GM23338 (cell line): ENCODE results near the gene AFP. TPM values are rescaled to one million over a fixed set of nuclear protein-coding genes. Genes with fewer than 3 reads are reported as not detected.

ENCODE experiments used
- ATAC-seq: fragments of 200-7000 bp; cut with Tn5 transposase; 3 replicates; pipeline ENCODE4 v1.9.1; 2020
- DNase-seq: peaks from one replicate; pipeline ENCODE4 v3.0.0-alpha.2; 2015; ENCODE audit warnings: low spot score
- H2AFZ ChIP-seq: fragments of 200-600 bp; sonication (generic); 2 replicates; pipeline ENCODE4 v1.8.0; 2016; ENCODE audit warnings: antibody characterized with exemption, mild to moderate bottlenecking, moderate library complexity
- H3F3A ChIP-seq: fragments of 200-600 bp; sonication (generic); replicated peaks from 2 replicates; pipeline ENCODE4 v1.8.0; 2017; ENCODE audit warnings: antibody characterized with exemption, mixed run types, low read depth
- H3K27ac ChIP-seq: fragments of 200-600 bp; sonication (generic); 2 replicates; pipeline ENCODE4 v1.6.1; 2016; ENCODE audit warnings: low read depth
- H3K27me3 ChIP-seq: fragments of 200-600 bp; sonication (generic); 2 replicates; pipeline ENCODE4 v1.8.0; 2016; ENCODE audit warnings: mild to moderate bottlenecking, mixed run types, moderate library complexity; ENCODE audit not compliant: insufficient read depth
- H3K36me3 ChIP-seq: fragments of 200-600 bp; sonication (generic); 2 replicates; pipeline ENCODE4 v1.8.0; 2016; ENCODE audit warnings: mild to moderate bottlenecking; ENCODE audit not compliant: insufficient read depth
- H3K4me1 ChIP-seq: fragments of 200-600 bp; sonication (generic); 2 replicates; pipeline ENCODE4 v1.8.0; 2016; ENCODE audit warnings: mild to moderate bottlenecking, moderate library complexity; ENCODE audit not compliant: insufficient read depth
- H3K4me2 ChIP-seq: fragments of 200-600 bp; sonication (generic); 2 replicates; pipeline ENCODE4 v1.7.1; 2017; ENCODE audit warnings: mixed run types
- H3K4me3 ChIP-seq: fragments of 200-600 bp; sonication (generic); 2 replicates; pipeline ENCODE4 v1.6.1; 2016; ENCODE audit warnings: mixed run types
- H3K79me2 ChIP-seq: fragments of 200-600 bp; sonication (generic); replicated peaks from 2 replicates; pipeline ENCODE4 v1.8.0; 2017; ENCODE audit warnings: mild to moderate bottlenecking; ENCODE audit not compliant: insufficient read depth
- H3K9me2 ChIP-seq: fragments of 200-600 bp; sonication (generic); 2 replicates; pipeline ENCODE4 v1.8.0; 2017; ENCODE audit not compliant: insufficient read depth
- H4K20me1 ChIP-seq: fragments of 200-600 bp; sonication (generic); replicated peaks from 2 replicates; pipeline ENCODE4 v1.8.0; 2017; ENCODE audit warnings: mild to moderate bottlenecking; ENCODE audit not compliant: insufficient read depth
- H3K27ac Mint-ChIP-seq: 2 replicates; pipeline ENCODE4 v1.8.0; 2020; ENCODE audit warnings: inconsistent platforms, mild to moderate bottlenecking, moderate library complexity, mixed read lengths
- H3K27me3 Mint-ChIP-seq: 3 replicates; pipeline ENCODE4 v1.8.0; 2022; ENCODE audit warnings: low read depth, mild to moderate bottlenecking, moderate library complexity, mixed read lengths, inconsistent platforms; ENCODE audit not compliant: insufficient read depth, poor library complexity
- H3K36me3 Mint-ChIP-seq: 3 replicates; pipeline ENCODE4 v1.8.0; 2021; ENCODE audit warnings: low read depth, mild to moderate bottlenecking, inconsistent platforms, moderate library complexity, mixed read lengths
- H3K4me1 Mint-ChIP-seq: 3 replicates; pipeline ENCODE4 v1.8.0; 2020; ENCODE audit warnings: mild to moderate bottlenecking, inconsistent platforms, mixed read lengths
- H3K4me3 Mint-ChIP-seq: 3 replicates; pipeline ENCODE4 v1.8.0; 2021; ENCODE audit warnings: moderate library complexity, mild to moderate bottlenecking, inconsistent platforms, mixed read lengths
- H3K9me3 Mint-ChIP-seq: 3 replicates; pipeline ENCODE4 v1.8.0; 2020; ENCODE audit warnings: moderate library complexity, mild to moderate bottlenecking, inconsistent platforms, mixed read lengths
- CREB1 ChIP-seq: fragments of 250-450 bp; sonication (Bioruptor Pico); IDR thresholded peaks from 2 replicates; pipeline ENCODE4 v1.5.0; 2020; ENCODE audit warnings: low read depth, mild to moderate bottlenecking, moderate library complexity
- EZH2 ChIP-seq: fragments of 200-600 bp; sonication (generic); IDR thresholded peaks from one replicate; pipeline ENCODE4 v1.8.0; 2017; ENCODE audit warnings: antibody characterized with exemption, mild to moderate bottlenecking, low read depth; ENCODE audit not compliant: unreplicated experiment
- JUNB ChIP-seq: IDR thresholded peaks from one replicate; pipeline ENCODE4 v1.6.1; 2016; ENCODE audit warnings: antibody characterized with exemption; ENCODE audit not compliant: unreplicated experiment
- NANOG ChIP-seq: IDR thresholded peaks from 2 replicates; pipeline ENCODE4 v1.6.1; 2016; ENCODE audit warnings: antibody characterized with exemption, borderline replicate concordance
- POLR2AphosphoS5 ChIP-seq: IDR thresholded peaks from 2 replicates; pipeline ENCODE4 v1.6.1; 2016; ENCODE audit warnings: antibody characterized with exemption, low read depth
- STAT1 ChIP-seq: IDR thresholded peaks from one replicate; pipeline ENCODE4 v1.6.1; 2016; ENCODE audit warnings: antibody characterized with exemption; ENCODE audit not compliant: unreplicated experiment
- ZNF331 ChIP-seq: fragments of 250-450 bp; sonication (Bioruptor Pico); IDR thresholded peaks from 2 replicates; pipeline ENCODE4 v1.5.0; 2020; ENCODE audit warnings: low read depth, mild to moderate bottlenecking, moderate library complexity
- polyA plus RNA-seq: library from polyadenylated mRNA; unstranded; fragments of >200 nt; fragmentation: Nextera tagmentation; extraction: Ambion mirVana; gene quantifications from 2 replicates; pipeline ENCODE4 v1.2.1, GENCODE V29; 2016
- total RNA-seq: library from RNA; depleted of rRNA; stranded (reverse); fragments of >200 nt; shearing (Covaris generic); gene quantifications from 2 replicates; pipeline ENCODE4 v1.2.3, GENCODE V29; 2014
- TF ChIP-seq, protein P1 (sequence below), 2 experiments: fragments of 200-600 bp in 1 of 2; sonication (generic) in 1 of 2; conservative IDR thresholded peaks; 2 replicates each; pipeline versions ENCODE4 v1.5.1 to v1.6.1; 2016 to 2017; ENCODE audit warnings: antibody characterized with exemption in 2 of 2, low read depth in 2 of 2, mild to moderate bottlenecking in 2 of 2, moderate library complexity in 1 of 2
- TF ChIP-seq, protein P2 (sequence below): fragments of 250-450 bp; sonication (Bioruptor Pico); IDR thresholded peaks from 2 replicates; pipeline ENCODE4 v1.5.0; 2020; ENCODE audit warnings: mild to moderate bottlenecking, moderate library complexity
- TF ChIP-seq, protein P3 (sequence below): IDR thresholded peaks from 2 replicates; pipeline ENCODE4 v1.6.1; 2016; ENCODE audit warnings: antibody characterized with exemption
- TF ChIP-seq, protein P4 (sequence below): IDR thresholded peaks from one replicate; pipeline ENCODE4 v1.6.1; 2018; ENCODE audit warnings: antibody characterized with exemption; ENCODE audit not compliant: unreplicated experiment

AFP gene
- total and polyA plus RNA-seq, 2 experiments from 2014 or later: 4.0 to 17.3 TPM

DNA sequence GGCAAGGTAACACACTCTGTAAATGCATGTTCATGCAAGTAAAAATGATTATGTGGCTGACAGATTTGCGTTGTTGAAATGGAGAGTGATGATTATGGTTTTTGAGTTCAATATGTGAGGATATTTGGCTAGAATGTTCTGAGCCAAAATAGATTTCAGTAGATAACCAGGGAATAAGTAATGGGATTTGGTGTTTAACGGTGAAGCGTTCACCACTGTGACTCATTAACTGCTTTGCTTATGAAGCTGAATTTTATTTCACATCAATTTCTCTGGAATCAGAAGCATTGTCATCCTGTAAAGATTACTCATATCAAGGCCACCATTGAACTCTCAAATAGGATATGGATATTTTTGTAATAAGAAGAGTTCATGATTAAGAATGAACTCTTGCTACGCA lies 11.7 kb downstream of the AFP start:
- Mint-ChIP-seq H3K4me1 (peaks cover 44% of the 10 kb centered on the region), H3K9me3 (no peaks in the 10 kb centered on the region), H3K27ac (no peak overlapping the region), H3K27me3 (peaks cover 9% of the 10 kb centered on the region), H3K36me3 (no peaks in the 10 kb centered on the region), H3K4me3 (no peak overlapping the region)
- no peak overlapping the region for H3K4me3 ChIP-seq
- no peaks in the 10 kb centered on the region for H3K79me2 ChIP-seq
- H3K9me2 ChIP-seq: no peaks in the 10 kb centered on the region
- TF ChIP-seq, protein P1, sequence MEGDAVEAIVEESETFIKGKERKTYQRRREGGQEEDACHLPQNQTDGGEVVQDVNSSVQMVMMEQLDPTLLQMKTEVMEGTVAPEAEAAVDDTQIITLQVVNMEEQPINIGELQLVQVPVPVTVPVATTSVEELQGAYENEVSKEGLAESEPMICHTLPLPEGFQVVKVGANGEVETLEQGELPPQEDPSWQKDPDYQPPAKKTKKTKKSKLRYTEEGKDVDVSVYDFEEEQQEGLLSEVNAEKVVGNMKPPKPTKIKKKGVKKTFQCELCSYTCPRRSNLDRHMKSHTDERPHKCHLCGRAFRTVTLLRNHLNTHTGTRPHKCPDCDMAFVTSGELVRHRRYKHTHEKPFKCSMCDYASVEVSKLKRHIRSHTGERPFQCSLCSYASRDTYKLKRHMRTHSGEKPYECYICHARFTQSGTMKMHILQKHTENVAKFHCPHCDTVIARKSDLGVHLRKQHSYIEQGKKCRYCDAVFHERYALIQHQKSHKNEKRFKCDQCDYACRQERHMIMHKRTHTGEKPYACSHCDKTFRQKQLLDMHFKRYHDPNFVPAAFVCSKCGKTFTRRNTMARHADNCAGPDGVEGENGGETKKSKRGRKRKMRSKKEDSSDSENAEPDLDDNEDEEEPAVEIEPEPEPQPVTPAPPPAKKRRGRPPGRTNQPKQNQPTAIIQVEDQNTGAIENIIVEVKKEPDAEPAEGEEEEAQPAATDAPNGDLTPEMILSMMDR (conservative IDR thresholded peaks at IDR 0.05; ENCODE audit: low read depth in 2 of 2): no peak
- TF ChIP-seq EZH2 (no peak), CREB1 (CRISPR knock-in tag) (no peak), JUNB (no peak), STAT1 (no peak), POLR2AphosphoS5 (no peak), NANOG (no peak), ZNF331 (CRISPR knock-in tag) (no peak)
- TF ChIP-seq, protein P2, sequence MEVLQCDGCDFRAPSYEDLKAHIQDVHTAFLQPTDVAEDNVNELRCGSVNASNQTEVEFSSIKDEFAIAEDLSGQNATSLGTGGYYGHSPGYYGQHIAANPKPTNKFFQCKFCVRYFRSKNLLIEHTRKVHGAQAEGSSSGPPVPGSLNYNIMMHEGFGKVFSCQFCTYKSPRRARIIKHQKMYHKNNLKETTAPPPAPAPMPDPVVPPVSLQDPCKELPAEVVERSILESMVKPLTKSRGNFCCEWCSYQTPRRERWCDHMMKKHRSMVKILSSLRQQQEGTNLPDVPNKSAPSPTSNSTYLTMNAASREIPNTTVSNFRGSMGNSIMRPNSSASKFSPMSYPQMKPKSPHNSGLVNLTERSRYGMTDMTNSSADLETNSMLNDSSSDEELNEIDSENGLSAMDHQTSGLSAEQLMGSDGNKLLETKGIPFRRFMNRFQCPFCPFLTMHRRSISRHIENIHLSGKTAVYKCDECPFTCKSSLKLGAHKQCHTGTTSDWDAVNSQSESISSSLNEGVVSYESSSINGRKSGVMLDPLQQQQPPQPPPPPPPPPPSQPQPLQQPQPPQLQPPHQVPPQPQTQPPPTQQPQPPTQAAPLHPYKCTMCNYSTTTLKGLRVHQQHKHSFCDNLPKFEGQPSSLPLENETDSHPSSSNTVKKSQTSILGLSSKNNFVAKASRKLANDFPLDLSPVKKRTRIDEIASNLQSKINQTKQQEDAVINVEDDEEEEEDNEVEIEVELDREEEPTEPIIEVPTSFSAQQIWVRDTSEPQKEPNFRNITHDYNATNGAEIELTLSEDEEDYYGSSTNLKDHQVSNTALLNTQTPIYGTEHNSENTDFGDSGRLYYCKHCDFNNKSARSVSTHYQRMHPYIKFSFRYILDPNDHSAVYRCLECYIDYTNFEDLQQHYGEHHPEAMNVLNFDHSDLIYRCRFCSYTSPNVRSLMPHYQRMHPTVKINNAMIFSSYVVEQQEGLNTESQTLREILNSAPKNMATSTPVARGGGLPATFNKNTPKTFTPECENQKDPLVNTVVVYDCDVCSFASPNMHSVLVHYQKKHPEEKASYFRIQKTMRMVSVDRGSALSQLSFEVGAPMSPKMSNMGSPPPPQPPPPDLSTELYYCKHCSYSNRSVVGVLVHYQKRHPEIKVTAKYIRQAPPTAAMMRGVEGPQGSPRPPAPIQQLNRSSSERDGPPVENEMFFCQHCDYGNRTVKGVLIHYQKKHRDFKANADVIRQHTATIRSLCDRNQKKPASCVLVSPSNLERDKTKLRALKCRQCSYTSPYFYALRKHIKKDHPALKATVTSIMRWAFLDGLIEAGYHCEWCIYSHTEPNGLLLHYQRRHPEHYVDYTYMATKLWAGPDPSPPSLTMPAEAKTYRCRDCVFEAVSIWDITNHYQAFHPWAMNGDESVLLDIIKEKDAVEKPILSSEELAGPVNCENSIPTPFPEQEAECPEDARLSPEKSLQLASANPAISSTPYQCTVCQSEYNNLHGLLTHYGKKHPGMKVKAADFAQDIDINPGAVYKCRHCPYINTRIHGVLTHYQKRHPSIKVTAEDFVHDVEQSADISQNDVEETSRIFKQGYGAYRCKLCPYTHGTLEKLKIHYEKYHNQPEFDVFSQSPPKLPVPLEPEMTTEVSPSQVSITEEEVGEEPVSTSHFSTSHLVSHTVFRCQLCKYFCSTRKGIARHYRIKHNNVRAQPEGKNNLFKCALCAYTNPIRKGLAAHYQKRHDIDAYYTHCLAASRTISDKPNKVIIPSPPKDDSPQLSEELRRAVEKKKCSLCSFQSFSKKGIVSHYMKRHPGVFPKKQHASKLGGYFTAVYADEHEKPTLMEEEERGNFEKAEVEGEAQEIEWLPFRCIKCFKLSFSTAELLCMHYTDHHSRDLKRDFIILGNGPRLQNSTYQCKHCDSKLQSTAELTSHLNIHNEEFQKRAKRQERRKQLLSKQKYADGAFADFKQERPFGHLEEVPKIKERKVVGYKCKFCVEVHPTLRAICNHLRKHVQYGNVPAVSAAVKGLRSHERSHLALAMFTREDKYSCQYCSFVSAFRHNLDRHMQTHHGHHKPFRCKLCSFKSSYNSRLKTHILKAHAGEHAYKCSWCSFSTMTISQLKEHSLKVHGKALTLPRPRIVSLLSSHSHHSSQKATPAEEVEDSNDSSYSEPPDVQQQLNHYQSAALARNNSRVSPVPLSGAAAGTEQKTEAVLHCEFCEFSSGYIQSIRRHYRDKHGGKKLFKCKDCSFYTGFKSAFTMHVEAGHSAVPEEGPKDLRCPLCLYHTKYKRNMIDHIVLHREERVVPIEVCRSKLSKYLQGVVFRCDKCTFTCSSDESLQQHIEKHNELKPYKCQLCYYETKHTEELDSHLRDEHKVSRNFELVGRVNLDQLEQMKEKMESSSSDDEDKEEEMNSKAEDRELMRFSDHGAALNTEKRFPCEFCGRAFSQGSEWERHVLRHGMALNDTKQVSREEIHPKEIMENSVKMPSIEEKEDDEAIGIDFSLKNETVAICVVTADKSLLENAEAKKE: no peak
- TF ChIP-seq, protein P3, sequence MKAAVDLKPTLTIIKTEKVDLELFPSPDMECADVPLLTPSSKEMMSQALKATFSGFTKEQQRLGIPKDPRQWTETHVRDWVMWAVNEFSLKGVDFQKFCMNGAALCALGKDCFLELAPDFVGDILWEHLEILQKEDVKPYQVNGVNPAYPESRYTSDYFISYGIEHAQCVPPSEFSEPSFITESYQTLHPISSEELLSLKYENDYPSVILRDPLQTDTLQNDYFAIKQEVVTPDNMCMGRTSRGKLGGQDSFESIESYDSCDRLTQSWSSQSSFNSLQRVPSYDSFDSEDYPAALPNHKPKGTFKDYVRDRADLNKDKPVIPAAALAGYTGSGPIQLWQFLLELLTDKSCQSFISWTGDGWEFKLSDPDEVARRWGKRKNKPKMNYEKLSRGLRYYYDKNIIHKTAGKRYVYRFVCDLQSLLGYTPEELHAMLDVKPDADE: no peak
- TF ChIP-seq, protein P4, sequence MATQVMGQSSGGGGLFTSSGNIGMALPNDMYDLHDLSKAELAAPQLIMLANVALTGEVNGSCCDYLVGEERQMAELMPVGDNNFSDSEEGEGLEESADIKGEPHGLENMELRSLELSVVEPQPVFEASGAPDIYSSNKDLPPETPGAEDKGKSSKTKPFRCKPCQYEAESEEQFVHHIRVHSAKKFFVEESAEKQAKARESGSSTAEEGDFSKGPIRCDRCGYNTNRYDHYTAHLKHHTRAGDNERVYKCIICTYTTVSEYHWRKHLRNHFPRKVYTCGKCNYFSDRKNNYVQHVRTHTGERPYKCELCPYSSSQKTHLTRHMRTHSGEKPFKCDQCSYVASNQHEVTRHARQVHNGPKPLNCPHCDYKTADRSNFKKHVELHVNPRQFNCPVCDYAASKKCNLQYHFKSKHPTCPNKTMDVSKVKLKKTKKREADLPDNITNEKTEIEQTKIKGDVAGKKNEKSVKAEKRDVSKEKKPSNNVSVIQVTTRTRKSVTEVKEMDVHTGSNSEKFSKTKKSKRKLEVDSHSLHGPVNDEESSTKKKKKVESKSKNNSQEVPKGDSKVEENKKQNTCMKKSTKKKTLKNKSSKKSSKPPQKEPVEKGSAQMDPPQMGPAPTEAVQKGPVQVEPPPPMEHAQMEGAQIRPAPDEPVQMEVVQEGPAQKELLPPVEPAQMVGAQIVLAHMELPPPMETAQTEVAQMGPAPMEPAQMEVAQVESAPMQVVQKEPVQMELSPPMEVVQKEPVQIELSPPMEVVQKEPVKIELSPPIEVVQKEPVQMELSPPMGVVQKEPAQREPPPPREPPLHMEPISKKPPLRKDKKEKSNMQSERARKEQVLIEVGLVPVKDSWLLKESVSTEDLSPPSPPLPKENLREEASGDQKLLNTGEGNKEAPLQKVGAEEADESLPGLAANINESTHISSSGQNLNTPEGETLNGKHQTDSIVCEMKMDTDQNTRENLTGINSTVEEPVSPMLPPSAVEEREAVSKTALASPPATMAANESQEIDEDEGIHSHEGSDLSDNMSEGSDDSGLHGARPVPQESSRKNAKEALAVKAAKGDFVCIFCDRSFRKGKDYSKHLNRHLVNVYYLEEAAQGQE: no peak
- H3K4me1 ChIP-seq: peaks cover 34% of the 10 kb centered on the region
- H3K27ac ChIP-seq: no peak overlapping the region
- no peak overlapping the region; the same call in 1 of the 2 replicates for H2AFZ ChIP-seq
- no peaks in the 10 kb centered on the region for H4K20me1 ChIP-seq
- no peaks in the 10 kb centered on the region for H3F3A ChIP-seq
- no peak overlapping the region for H3K4me2 ChIP-seq
- H3K36me3 ChIP-seq: no peaks in the 10 kb centered on the region
- ATAC-seq (no peak), DNase-seq (no peak)
- no peaks in the 10 kb centered on the region for H3K27me3 ChIP-seq
